ENCODE results near the gene RAP2A.

RAP2A gene

GRCh38 chr13:97423300-97424045 is 10.5 kb upstream of the RAP2A start:
- DNase-seq: no peak

- DNase-seq: no peak
These were observed 8.4 kb upstream of the RAP2A start for GRCh38 chr13:97425590-97425989.

DNA sequence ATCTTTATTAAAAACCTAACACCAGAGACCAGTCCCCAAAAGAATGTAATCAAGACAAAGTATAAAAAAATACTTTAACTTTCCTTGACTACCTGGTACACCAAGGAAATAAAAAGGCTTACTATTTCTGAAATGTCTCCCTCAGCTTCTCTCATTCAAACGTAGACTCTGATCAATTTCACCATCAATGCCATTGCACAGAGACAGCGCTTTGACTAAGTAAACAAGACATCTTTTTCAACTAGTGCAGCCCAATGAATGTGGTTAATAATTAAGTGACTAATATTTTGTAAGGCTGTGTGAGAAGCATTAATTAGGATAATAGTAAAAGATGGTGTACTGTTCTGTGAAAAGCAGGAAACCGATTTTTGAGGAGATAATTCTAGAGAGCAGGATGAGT is 7.3 kb upstream of the RAP2A start:
- DNase-seq: no peak

DNA sequence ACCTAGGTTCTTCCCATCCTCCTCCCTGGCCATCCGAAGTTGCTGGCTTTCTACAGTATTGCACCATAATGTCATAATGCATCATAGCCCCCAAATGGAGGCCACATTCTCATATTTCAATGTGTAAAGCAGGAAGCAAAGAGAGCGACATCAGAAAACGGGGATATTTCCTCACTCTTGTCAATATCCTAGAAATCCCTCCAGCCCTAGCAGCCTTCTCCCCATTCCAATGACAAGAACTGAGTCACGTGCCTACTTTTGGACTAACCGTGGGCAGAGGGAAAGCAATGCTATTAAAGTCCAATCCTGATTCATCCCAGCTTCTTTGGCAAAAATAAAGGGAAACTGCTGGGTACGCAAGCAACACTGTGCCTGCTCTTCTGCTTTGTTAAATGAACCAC is 4.3 kb upstream of the RAP2A start:
- peak; percentile 19 for DNase-seq

- no peak for DNase-seq
These were observed 3.7 kb upstream of the RAP2A start for GRCh38 chr13:97430296-97430695.

DNA sequence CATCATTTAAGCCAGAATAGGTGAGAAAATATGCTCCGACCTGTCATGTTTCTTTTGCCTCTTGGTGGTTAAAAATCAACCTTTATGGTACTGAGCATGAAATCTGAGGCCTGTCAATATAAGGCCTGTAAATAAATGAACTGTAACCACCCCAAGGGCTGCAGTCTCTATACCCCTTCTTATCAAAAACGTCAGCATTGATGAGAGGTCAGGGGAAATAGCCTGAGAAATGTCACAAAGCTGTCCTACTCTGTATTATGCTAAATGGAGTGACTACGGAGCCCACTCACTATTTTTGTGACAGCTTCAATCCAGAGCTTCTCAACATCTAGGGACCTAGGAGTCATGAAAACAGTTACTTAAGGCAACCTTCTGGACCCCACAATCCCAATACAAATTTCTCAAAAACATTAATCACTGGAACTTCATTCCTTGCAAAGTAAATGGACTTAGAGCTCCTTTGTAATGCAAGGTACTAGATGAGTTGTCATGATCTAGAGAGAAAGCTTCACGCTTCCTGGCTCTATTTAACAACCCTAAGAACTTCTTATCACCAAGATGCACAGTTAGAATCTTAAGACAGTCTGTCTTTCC is 2.7 kb upstream of the RAP2A start:
- DNase-seq: no peak

DNA sequence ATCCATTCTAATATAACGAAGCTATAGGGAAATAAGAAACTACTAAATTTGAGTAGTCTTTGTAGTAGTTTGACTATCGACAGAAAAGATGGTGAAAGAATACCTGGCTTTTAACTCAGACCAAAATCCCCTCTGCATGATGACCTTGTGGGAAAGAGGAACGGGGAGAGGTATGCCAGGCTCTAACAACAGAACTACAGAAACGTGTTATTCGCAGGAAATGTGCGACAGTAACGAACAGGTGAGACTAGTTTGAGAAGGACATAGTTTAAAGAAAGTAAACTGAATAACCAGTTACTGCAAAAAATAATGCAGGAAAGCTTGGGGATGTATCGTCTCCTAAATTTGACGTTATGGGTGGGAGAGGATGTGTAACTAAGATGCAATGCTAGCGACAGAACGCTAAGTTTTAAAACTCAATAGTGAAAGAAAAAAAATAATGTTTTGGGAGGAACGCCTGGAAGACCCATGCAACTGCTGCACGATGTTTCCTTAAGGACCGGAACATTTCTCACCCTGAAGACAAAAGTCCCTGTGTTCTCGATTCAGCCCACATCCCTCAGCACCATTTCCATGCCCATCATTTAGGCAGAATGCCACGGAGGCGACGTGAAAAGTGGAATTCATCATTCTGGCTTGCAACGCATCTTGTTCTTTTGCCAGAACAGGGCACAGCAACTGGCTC is 1.6 kb upstream of the RAP2A start:
- DNase-seq: no peak

- peak; percentile 100 for DNase-seq
These were observed 847 bp upstream of the RAP2A start for GRCh38 chr13:97432917-97433726.

DNA sequence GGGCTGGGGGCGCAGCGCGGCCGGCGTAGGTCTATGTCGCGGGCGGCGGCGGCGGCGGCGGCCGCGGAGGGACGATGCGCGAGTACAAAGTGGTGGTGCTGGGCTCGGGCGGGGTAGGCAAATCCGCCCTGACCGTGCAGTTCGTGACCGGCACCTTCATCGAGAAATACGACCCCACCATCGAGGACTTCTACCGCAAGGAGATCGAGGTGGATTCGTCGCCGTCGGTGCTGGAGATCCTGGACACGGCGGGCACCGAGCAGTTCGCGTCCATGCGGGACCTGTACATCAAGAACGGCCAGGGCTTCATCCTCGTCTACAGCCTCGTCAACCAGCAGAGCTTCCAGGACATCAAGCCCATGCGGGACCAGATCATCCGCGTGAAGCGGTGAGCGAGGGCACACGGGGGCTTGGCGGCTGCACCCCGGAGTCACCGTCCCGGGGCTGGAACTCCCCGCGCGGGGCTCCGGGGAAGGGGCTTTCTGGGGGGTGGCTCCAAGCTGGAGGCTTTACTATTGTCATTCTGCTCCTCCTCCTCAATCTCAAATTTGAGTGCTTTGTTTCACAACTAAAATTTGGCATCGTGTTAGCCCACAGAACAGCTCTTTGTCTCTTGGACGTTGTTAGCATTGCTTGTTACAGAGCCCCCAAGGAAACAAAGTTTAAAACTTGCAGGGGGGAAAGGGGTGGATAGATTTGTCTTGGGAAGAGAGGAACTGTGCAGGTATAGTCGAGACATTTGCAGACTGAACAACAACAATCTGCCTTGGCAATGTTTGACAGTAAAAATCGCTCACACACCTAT is 630 bp downstream of the RAP2A start:
- DNase-seq: peak; percentile 87

- DNase-seq: no peak
These were observed 1.4 kb downstream of the RAP2A start for GRCh38 chr13:97435323-97435722.

DNA sequence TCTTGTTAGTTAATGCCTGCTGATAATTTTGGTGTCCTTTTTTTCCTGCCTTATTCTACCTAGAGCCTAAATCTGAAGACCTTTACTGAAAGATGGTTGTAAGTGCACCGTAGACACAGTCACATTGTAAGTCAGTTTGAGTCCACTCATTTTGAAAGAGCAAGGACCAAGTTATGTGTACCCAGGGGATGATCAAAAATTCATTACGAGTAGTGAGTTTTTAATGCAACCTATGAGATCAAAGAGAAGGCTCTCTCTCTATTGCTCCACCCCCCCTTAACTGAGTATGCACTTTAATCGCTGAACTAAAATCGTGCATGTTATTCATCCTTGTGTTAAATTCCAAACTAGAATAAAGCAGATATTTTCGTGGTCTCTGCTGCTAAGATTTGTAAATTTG is 1.8 kb downstream of the RAP2A start:
- DNase-seq: no peak

DNA sequence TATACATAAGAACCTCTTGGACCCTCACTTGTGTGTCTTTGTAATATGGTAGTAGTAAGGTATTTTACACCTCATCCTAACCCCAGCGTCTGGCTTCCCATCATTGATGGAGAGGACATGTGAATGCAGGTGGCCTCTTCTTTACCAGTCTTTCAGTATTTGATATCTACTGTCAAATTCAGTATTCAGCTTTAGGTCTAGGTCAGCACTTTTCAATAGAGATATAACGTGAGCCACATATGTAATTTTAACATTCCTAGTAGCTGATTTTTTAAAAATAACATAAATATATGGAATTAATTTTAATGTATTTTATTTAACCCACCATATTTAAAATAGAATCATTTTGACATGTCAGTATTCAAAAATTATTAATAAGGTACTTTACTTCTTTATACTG is 2.9 kb downstream of the RAP2A start:
- no peak for DNase-seq

GRCh38 chr13:97437729-97438128 is 3.8 kb downstream of the RAP2A start:
- DNase-seq: no peak

- DNase-seq: no peak
These were observed 5.1 kb downstream of the RAP2A start for GRCh38 chr13:97438856-97439595.

- DNase-seq: no peak
These were observed 6.7 kb downstream of the RAP2A start for GRCh38 chr13:97440598-97441170.

GRCh38 chr13:97441368-97441767 is 7.4 kb downstream of the RAP2A start:
- DNase-seq: no peak

DNA sequence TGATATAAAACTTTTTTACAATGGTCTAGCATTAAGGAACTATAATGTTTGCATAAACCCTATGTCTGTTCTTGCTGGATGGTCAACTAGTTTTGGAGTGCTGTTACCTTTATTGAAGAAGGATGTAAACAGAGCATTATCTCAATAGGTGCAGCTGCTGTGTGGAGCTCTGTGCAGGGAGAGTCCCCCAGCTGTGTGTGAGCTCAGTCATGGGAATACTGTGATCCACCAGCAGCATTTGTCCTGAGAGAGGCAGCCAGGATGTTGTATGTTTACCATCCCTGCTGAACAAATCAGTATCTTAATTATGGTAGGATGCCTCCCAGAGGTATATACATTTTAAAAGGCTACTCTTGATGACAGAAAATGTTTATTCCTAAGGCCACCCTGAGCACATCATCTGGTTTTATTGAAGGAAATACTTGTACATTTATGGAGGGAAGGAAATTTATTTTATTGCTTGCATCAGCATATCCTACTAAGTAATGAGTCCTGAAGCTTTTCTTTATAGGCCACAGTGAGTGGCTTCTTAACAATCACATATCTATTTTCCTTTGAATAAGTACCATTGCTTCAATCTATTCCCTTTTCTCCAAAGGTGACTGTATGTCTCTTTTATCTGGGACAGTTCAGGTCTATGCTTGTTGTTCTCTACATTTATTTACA is 11.7 kb downstream of the RAP2A start:
- DNase-seq: no peak

DNA sequence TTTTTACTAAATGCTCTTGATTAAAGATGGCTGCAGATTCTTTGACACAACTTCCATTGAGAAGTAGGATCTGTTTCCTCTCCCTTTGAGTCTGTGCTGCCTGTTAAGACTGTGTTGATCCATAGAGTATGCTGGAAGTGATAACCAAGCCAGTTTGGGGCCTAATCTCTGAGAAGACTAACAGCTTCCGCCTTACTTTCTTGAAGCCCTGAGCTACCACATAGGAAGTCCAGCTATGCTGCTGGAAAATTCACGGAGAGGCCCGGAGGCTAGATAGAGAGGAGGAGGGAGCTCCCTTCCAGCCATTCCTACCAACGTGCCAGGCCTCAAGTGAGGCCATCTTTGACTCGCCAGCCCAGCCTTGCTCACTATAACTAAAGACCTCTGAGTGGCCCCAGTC is 12.5 kb downstream of the RAP2A start:
- DNase-seq: no peak

DNA sequence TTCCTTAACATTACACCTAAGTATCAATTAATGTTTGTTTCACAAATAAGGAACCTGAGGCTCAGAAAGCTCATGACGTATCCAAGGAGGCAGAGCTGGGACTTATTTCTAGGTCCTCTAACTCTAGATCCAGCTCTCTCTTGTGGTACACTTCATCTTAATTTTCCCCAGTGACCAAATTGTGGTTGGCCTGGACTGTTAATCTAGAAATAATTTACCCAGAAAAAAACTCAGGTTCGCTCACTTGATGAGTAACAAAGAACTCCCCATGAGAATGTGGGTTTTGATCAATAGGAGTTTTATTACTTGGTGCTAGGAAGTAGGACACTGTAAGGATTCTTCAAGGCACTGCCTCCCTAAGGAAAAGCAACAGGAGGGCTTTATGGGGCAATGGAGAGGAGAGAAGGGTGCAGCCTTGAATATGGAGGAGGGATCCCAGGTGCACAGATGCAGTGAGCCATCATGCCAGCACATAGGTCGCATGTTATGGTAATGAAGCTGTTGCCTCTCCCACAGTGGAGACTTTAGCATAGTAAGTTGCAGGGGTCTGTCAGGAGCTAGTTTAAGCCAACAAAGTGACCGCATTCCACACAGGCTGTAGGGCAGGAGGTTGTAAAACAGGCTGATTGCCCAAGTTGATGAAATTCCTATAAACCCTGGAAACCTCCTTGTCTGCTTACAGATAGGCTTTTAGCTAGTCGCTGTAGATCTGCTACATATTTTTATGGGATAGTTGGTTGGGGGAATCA is 14.7 kb downstream of the RAP2A start:
- DNase-seq: no peak

- no peak for DNase-seq
These were observed 20.7 kb downstream of the RAP2A start for GRCh38 chr13:97454699-97455098.
